Measurements from ENCODE around the gene MTCH1. TPM values are rescaled to one million over a fixed set of nuclear protein-coding genes. Genes with fewer than 3 reads are reported as not detected.

MTCH1 gene
- total and polyA plus RNA-seq, 9 of the 15 experiments (the other 6 are each of a cell fraction or from before 2014, with no cell fraction given), result 7.9 to 161 (median 118) TPM

DNA sequence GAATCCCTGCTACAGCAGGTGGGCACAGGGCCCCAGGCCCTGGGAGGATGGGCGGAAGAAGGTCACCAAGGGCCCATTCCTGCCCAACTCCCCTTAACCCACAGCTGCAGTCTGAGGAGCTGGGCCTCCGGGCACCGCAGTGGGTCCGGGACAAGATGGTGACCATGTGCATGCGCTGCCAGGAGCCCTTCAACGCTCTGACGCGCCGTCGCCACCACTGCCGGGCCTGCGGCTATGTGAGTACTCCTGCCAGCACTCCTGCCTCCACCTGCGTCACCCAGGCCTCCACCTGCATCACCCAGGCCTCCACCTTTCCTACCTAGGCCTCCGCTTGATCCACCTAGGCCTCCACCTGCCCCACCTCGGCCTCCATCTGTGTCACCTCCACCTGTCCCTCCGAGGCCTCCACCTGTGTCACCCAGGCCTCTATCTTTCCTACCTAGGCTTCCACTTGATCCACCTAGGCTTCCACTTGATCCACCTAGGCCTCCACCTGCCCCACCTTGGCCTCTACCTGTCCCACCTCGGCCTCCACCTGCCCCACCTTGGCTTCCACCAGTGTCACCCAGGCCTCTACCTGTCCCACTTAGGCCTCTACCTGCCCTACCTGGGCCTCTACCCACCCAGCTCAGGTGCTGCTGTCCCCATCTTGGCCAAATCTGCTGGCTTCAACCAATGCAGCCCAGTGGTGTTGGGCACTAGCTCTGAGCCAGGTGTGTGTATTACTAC, 36.3 kb upstream of the MTCH1 start (continued):
- TF ChIP-seq, protein P1, sequence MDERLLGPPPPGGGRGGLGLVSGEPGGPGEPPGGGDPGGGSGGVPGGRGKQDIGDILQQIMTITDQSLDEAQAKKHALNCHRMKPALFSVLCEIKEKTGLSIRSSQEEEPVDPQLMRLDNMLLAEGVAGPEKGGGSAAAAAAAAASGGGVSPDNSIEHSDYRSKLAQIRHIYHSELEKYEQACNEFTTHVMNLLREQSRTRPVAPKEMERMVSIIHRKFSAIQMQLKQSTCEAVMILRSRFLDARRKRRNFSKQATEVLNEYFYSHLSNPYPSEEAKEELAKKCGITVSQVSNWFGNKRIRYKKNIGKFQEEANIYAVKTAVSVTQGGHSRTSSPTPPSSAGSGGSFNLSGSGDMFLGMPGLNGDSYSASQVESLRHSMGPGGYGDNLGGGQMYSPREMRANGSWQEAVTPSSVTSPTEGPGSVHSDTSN (CRISPR knock-in tag; IDR thresholded peaks at IDR 0.05; ENCODE audit: low read depth), result no peak
- TF ChIP-seq, protein P1 (tag; conservative IDR thresholded peaks at IDR 0.05; ENCODE audit: low read depth), result no peak
- TF ChIP-seq, protein P2, sequence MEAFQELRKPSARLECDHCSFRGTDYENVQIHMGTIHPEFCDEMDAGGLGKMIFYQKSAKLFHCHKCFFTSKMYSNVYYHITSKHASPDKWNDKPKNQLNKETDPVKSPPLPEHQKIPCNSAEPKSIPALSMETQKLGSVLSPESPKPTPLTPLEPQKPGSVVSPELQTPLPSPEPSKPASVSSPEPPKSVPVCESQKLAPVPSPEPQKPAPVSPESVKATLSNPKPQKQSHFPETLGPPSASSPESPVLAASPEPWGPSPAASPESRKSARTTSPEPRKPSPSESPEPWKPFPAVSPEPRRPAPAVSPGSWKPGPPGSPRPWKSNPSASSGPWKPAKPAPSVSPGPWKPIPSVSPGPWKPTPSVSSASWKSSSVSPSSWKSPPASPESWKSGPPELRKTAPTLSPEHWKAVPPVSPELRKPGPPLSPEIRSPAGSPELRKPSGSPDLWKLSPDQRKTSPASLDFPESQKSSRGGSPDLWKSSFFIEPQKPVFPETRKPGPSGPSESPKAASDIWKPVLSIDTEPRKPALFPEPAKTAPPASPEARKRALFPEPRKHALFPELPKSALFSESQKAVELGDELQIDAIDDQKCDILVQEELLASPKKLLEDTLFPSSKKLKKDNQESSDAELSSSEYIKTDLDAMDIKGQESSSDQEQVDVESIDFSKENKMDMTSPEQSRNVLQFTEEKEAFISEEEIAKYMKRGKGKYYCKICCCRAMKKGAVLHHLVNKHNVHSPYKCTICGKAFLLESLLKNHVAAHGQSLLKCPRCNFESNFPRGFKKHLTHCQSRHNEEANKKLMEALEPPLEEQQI (IDR thresholded peaks at IDR 0.05), result no peak
- TF ChIP-seq, protein P3, sequence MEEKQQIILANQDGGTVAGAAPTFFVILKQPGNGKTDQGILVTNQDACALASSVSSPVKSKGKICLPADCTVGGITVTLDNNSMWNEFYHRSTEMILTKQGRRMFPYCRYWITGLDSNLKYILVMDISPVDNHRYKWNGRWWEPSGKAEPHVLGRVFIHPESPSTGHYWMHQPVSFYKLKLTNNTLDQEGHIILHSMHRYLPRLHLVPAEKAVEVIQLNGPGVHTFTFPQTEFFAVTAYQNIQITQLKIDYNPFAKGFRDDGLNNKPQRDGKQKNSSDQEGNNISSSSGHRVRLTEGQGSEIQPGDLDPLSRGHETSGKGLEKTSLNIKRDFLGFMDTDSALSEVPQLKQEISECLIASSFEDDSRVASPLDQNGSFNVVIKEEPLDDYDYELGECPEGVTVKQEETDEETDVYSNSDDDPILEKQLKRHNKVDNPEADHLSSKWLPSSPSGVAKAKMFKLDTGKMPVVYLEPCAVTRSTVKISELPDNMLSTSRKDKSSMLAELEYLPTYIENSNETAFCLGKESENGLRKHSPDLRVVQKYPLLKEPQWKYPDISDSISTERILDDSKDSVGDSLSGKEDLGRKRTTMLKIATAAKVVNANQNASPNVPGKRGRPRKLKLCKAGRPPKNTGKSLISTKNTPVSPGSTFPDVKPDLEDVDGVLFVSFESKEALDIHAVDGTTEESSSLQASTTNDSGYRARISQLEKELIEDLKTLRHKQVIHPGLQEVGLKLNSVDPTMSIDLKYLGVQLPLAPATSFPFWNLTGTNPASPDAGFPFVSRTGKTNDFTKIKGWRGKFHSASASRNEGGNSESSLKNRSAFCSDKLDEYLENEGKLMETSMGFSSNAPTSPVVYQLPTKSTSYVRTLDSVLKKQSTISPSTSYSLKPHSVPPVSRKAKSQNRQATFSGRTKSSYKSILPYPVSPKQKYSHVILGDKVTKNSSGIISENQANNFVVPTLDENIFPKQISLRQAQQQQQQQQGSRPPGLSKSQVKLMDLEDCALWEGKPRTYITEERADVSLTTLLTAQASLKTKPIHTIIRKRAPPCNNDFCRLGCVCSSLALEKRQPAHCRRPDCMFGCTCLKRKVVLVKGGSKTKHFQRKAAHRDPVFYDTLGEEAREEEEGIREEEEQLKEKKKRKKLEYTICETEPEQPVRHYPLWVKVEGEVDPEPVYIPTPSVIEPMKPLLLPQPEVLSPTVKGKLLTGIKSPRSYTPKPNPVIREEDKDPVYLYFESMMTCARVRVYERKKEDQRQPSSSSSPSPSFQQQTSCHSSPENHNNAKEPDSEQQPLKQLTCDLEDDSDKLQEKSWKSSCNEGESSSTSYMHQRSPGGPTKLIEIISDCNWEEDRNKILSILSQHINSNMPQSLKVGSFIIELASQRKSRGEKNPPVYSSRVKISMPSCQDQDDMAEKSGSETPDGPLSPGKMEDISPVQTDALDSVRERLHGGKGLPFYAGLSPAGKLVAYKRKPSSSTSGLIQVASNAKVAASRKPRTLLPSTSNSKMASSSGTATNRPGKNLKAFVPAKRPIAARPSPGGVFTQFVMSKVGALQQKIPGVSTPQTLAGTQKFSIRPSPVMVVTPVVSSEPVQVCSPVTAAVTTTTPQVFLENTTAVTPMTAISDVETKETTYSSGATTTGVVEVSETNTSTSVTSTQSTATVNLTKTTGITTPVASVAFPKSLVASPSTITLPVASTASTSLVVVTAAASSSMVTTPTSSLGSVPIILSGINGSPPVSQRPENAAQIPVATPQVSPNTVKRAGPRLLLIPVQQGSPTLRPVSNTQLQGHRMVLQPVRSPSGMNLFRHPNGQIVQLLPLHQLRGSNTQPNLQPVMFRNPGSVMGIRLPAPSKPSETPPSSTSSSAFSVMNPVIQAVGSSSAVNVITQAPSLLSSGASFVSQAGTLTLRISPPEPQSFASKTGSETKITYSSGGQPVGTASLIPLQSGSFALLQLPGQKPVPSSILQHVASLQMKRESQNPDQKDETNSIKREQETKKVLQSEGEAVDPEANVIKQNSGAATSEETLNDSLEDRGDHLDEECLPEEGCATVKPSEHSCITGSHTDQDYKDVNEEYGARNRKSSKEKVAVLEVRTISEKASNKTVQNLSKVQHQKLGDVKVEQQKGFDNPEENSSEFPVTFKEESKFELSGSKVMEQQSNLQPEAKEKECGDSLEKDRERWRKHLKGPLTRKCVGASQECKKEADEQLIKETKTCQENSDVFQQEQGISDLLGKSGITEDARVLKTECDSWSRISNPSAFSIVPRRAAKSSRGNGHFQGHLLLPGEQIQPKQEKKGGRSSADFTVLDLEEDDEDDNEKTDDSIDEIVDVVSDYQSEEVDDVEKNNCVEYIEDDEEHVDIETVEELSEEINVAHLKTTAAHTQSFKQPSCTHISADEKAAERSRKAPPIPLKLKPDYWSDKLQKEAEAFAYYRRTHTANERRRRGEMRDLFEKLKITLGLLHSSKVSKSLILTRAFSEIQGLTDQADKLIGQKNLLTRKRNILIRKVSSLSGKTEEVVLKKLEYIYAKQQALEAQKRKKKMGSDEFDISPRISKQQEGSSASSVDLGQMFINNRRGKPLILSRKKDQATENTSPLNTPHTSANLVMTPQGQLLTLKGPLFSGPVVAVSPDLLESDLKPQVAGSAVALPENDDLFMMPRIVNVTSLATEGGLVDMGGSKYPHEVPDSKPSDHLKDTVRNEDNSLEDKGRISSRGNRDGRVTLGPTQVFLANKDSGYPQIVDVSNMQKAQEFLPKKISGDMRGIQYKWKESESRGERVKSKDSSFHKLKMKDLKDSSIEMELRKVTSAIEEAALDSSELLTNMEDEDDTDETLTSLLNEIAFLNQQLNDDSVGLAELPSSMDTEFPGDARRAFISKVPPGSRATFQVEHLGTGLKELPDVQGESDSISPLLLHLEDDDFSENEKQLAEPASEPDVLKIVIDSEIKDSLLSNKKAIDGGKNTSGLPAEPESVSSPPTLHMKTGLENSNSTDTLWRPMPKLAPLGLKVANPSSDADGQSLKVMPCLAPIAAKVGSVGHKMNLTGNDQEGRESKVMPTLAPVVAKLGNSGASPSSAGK (IDR thresholded peaks at IDR 0.05), result no peak
- TF ChIP-seq ZNF785 (CRISPR knock-in tag; IDR thresholded peaks at IDR 0.05) (no peak), NR2C2 (CRISPR knock-in tag; IDR thresholded peaks at IDR 0.05) (no peak), NR2C2 (tag; IDR thresholded peaks at IDR 0.05) (peak; percentile 11; the same call in 1 of the 2 replicates)
